H1 (cell line): ENCODE results near the gene AFTPH. TPM values are rescaled to one million over a fixed set of nuclear protein-coding genes. Genes with fewer than 3 reads are reported as not detected.

Experiments
- CTCF ChIA-PET: fragments of 300-600 bp; sonication (Branson Sonifier 250); formaldehyde crosslinking; loops from one replicate; lab custom pipeline; 2021; ENCODE audit not compliant: partially characterized antibody; lab: Charles Lee
- POLR2A ChIA-PET: fragments of 300-600 bp; sonication (Branson Sonifier 250); formaldehyde crosslinking; loops from one replicate; lab custom pipeline; 2021; ENCODE audit warnings: inconsistent platforms; ENCODE audit not compliant: partially characterized antibody; lab: Charles Lee
- DNase-seq, 2 experiments: peaks; one replicate each; pipeline versions ENCODE4 v3.0.0 to v3.0.0-alpha.2; 2010 to 2022; ENCODE audit warnings: low spot score in 2 of 2, low read depth in 1 of 2, mixed read lengths in 1 of 2
- FAIRE-seq: peaks from 2 replicates; lab custom pipeline; 2011; peaks lifted over from hg19 to GRCh38; lab: Jason Lieb, UNC
- H2AFZ ChIP-seq: 2 replicates; pipeline ENCODE4 v1.8.1; 2012; ENCODE audit warnings: low read length, inconsistent platforms
- H2AK5ac ChIP-seq: 2 replicates; pipeline ENCODE4 v1.6.1; 2013; ENCODE audit warnings: low read depth, low read length
- H2BK120ac ChIP-seq: replicated peaks from 2 replicates; pipeline ENCODE3; 2013; ENCODE audit warnings: low read depth, low read length, inconsistent platforms
- H2BK12ac ChIP-seq: 2 replicates; pipeline ENCODE4 v1.6.1; 2013; ENCODE audit warnings: low read depth, low read length
- H2BK15ac ChIP-seq: 2 replicates; pipeline ENCODE4 v1.6.1; 2013; ENCODE audit warnings: low read length
- H2BK20ac ChIP-seq: 2 replicates; pipeline ENCODE4 v1.6.1; 2013; ENCODE audit warnings: low read length
- H2BK5ac ChIP-seq: 2 replicates; pipeline ENCODE4 v1.6.1; 2013; ENCODE audit warnings: low read depth, low read length
- H3K14ac ChIP-seq: 2 replicates; pipeline ENCODE4 v1.6.1; 2013; ENCODE audit warnings: inconsistent platforms; ENCODE audit not compliant: insufficient read length
- H3K18ac ChIP-seq: 2 replicates; pipeline ENCODE4 v1.6.1; 2013; ENCODE audit warnings: low read length; ENCODE audit errors: extremely low read depth
- H3K23ac ChIP-seq: 2 replicates; pipeline ENCODE4 v1.6.1; 2013; ENCODE audit warnings: inconsistent platforms; ENCODE audit not compliant: insufficient read length
- H3K23me2 ChIP-seq: 2 replicates; pipeline ENCODE4 v1.6.1; 2013; ENCODE audit warnings: low read depth, low read length
- H3K27ac ChIP-seq: 2 replicates; pipeline ENCODE4 v1.6.1; 2011; ENCODE audit warnings: low read depth, low read length, inconsistent platforms
- H3K27me3 ChIP-seq, 4 experiments: replicated peaks in 1 of 4; 1 replicate in 1 of 4; 2 replicates in 3 of 4; pipeline versions ENCODE4 v1.6.1 to v1.8.1; 2011 to 2013; ENCODE audit warnings: low read length in 3 of 4, mild to moderate bottlenecking in 3 of 4, inconsistent platforms in 2 of 4, mixed read lengths in 2 of 4, moderate library complexity in 1 of 4; ENCODE audit not compliant: control insufficient read depth in 3 of 4, insufficient read depth in 3 of 4; ENCODE audit errors: extremely low read depth in 1 of 4
- H3K36me3 ChIP-seq, 4 experiments: 2 replicates each; pipeline versions ENCODE4 v1.6.1 to v1.8.1; 2011 to 2013; ENCODE audit warnings: mild to moderate bottlenecking in 4 of 4, low read length in 3 of 4, moderate library complexity in 2 of 4, control low read depth in 1 of 4, inconsistent platforms in 1 of 4; ENCODE audit not compliant: insufficient read depth in 4 of 4, control insufficient read depth in 2 of 4
- H3K4ac ChIP-seq: replicated peaks from 2 replicates; pipeline ENCODE3; 2013; ENCODE audit warnings: low read length, low read depth, mixed read lengths, inconsistent platforms; ENCODE audit not compliant: insufficient read length
- H3K4me1 ChIP-seq, 4 experiments: replicated peaks in 1 of 4; 1 replicate in 1 of 4; 2 replicates in 3 of 4; pipeline versions ENCODE4 v1.6.1 to v1.8.1; 2011 to 2013; ENCODE audit warnings: low read length in 3 of 4, inconsistent platforms in 2 of 4, mixed read lengths in 1 of 4; ENCODE audit not compliant: insufficient read depth in 4 of 4, control insufficient read depth in 3 of 4
- H3K4me2 ChIP-seq, 2 experiments: 2 replicates each; pipeline versions ENCODE4 v1.6.1 to v1.8.1; 2011 to 2013; ENCODE audit warnings: low read depth in 2 of 2, low read length in 2 of 2, control low read depth in 1 of 2, inconsistent platforms in 1 of 2, mild to moderate bottlenecking in 1 of 2; ENCODE audit not compliant: insufficient read depth in 1 of 2
- H3K4me3 ChIP-seq, 4 experiments: fragments of 200-600, 300-600 bp in 1 of 4; sonication (generic), shearing (Covaris generic), sonication (Bioruptor Twin) in 1 of 4; 2 replicates each; pipeline versions ENCODE4 v1.5.1 to v1.8.1; 2011 to 2016; ENCODE audit warnings: low read length in 4 of 4, low read depth in 3 of 4, control low read depth in 2 of 4, inconsistent platforms in 2 of 4, mild to moderate bottlenecking in 2 of 4, mixed read lengths in 1 of 4, moderate library complexity in 1 of 4; ENCODE audit not compliant: insufficient read depth in 2 of 4; ENCODE audit errors: extremely low read depth in 1 of 4
- H3K56ac ChIP-seq: replicated peaks from 2 replicates; pipeline ENCODE3; 2013; ENCODE audit warnings: low read depth, mild to moderate bottlenecking, mixed read lengths, low read length, inconsistent platforms; ENCODE audit not compliant: insufficient read length
- H3K79me1 ChIP-seq: 2 replicates; pipeline ENCODE4 v1.6.1; 2013; ENCODE audit warnings: low read depth, low read length, control low read depth
- H3K79me2 ChIP-seq, 2 experiments: 2 replicates each; pipeline versions ENCODE4 v1.6.1 to v1.8.1; 2012 to 2013; ENCODE audit warnings: low read length in 2 of 2, mild to moderate bottlenecking in 2 of 2, inconsistent platforms in 1 of 2; ENCODE audit not compliant: insufficient read depth in 2 of 2, control insufficient read depth in 1 of 2
- H3K9ac ChIP-seq, 4 experiments: replicated peaks in 1 of 4; 1 replicate in 1 of 4; 2 replicates in 3 of 4; pipeline versions ENCODE4 v1.6.1 to v1.8.1; 2011 to 2013; ENCODE audit warnings: low read depth in 3 of 4, low read length in 3 of 4, control low read depth in 2 of 4, mild to moderate bottlenecking in 2 of 4, moderate library complexity in 2 of 4, inconsistent platforms in 1 of 4; ENCODE audit errors: extremely low read depth in 1 of 4
- H3K9me3 ChIP-seq, 2 experiments: 2 replicates each; pipeline versions ENCODE4 v1.6.1 to v1.8.1; 2012 to 2013; ENCODE audit warnings: mild to moderate bottlenecking in 2 of 2, moderate library complexity in 2 of 2, control low read depth in 1 of 2, inconsistent platforms in 1 of 2, low read depth in 1 of 2, low read length in 1 of 2, mixed read lengths in 1 of 2; ENCODE audit not compliant: insufficient read depth in 2 of 2
- H4K20me1 ChIP-seq, 2 experiments: replicated peaks in 1 of 2; 2 replicates each; pipeline versions ENCODE3 to v1.8.1; 2011 to 2013; ENCODE audit warnings: inconsistent platforms in 2 of 2, low read length in 2 of 2, mild to moderate bottlenecking in 1 of 2; ENCODE audit not compliant: insufficient read depth in 2 of 2, control insufficient read depth in 1 of 2
- H4K5ac ChIP-seq: 2 replicates; pipeline ENCODE4 v1.6.1; 2013; ENCODE audit warnings: low read length, low read depth, mixed read lengths, inconsistent platforms; ENCODE audit not compliant: insufficient read length
- H4K8ac ChIP-seq: 2 replicates; pipeline ENCODE4 v1.8.0; 2013; ENCODE audit warnings: mild to moderate bottlenecking, moderate library complexity, low read length, inconsistent platforms; ENCODE audit not compliant: insufficient read depth; ENCODE audit errors: extremely low read depth
- H4K91ac ChIP-seq: replicated peaks from 2 replicates; pipeline ENCODE3; 2013; ENCODE audit warnings: low read length, mixed read lengths, inconsistent platforms; ENCODE audit not compliant: insufficient read length
- CBX5 ChIP-seq: fragments of 300-800, 300-1000 bp; sonication (generic); IDR thresholded peaks from 2 replicates; pipeline ENCODE4 v1.7.1; 2016; ENCODE audit warnings: antibody characterized with exemption, low read length, low read depth
- CHD2 ChIP-seq: IDR thresholded peaks from 2 replicates; pipeline ENCODE4 v1.6.1; 2012; ENCODE audit warnings: low read length, improper control_type of control experiment
- EP300 ChIP-seq, 2 experiments: IDR thresholded peaks; 1 replicate in 1 of 2; 2 replicates in 1 of 2; pipeline ENCODE4 v1.6.1; 2011 to 2012; ENCODE audit warnings: low read depth in 2 of 2, low read length in 2 of 2, mild to moderate bottlenecking in 2 of 2, borderline replicate concordance in 1 of 2, inconsistent platforms in 1 of 2, moderate library complexity in 1 of 2
- KDM5A ChIP-seq: fragments of 200-600 bp; IDR thresholded peaks from 2 replicates; pipeline ENCODE4 v1.7.1; 2012; ENCODE audit warnings: mild to moderate bottlenecking, low read length, inconsistent platforms, mixed read lengths
- NANOG ChIP-seq: IDR thresholded peaks from 2 replicates; pipeline ENCODE4 v1.6.1; 2011; ENCODE audit warnings: low read length, low read depth, mild to moderate bottlenecking, inconsistent platforms; ENCODE audit not compliant: insufficient read depth, poor library complexity, severe bottlenecking
- SAP30 ChIP-seq: fragments of 300-600 bp; sonication (generic); IDR thresholded peaks from 2 replicates; pipeline ENCODE4 v1.7.1; 2012; ENCODE audit warnings: low read length, moderate library complexity, mild to moderate bottlenecking, inconsistent platforms; ENCODE audit not compliant: insufficient read depth, insufficient replicate concordance
- whole genome bisulfite sequencing, 2 experiments: shearing (Covaris generic) in 1 of 2; methylation state at CpG; one replicate each; pipeline versions ENCODE4 v1.1.6 to v1.1.7; 2013 to 2015; ENCODE audit warnings: low lambda C conversion rate in 2 of 2, mixed read lengths in 2 of 2, inconsistent platforms in 1 of 2, low coverage in 1 of 2, missing lambda C conversion rate in 1 of 2; ENCODE audit not compliant: insufficient replicate concordance in 2 of 2, insufficient coverage in 1 of 2, insufficient read length in 1 of 2; ENCODE audit errors: extremely low coverage in 1 of 2, missing lambda C conversion rate in 1 of 2; 5-methylcytosine and 5-hydroxymethylcytosine counted together
- polyA plus RNA-seq, 7 experiments: library from polyadenylated mRNA; depleted of rRNA in 3 of 7; stranded (reverse) in 5 of 7; unstranded in 2 of 7; fragments of >200 nt in 5 of 7; fragments of 200-250 nt in 2 of 7; gene quantifications; 1 replicate in 5 of 7; 2 replicates in 1 of 7; 4 replicates in 1 of 7; pipeline versions ENCODE4 v1.2.1 to v1.2.3, GENCODE V29; 2011 to 2013; ENCODE audit warnings: missing spikeins in 2 of 7, mixed read lengths in 2 of 7
- total RNA-seq: library from RNA; stranded (reverse); fragmentation: NEBNext Ultra II Directional; extraction: Animal tissue kit (Norgen Biotek cat#: 25700); gene quantifications from 2 replicates; pipeline ENCODE4 v1.2.1, GENCODE V29; 2021
- TF ChIP-seq, protein P1 (sequence below): IDR thresholded peaks from 2 replicates; pipeline ENCODE4 v1.6.1; 2011; ENCODE audit warnings: low read length, improper control_type of control experiment
- TF ChIP-seq, protein P2 (sequence below): IDR thresholded peaks from 2 replicates; pipeline ENCODE4 v1.6.1; 2012; ENCODE audit warnings: inconsistent platforms
- TF ChIP-seq, protein P3 (sequence below): IDR thresholded peaks from 2 replicates; pipeline ENCODE4 v1.6.1; 2011; ENCODE audit warnings: low read depth, mild to moderate bottlenecking, low read length; ENCODE audit not compliant: insufficient read depth

Gene AFTPH
- total and polyA plus RNA-seq, 2 of the 8 experiments (the other 6 are each of a cell fraction or from before 2014, with no cell fraction given): 7.3 to 15.0 TPM

DNA sequence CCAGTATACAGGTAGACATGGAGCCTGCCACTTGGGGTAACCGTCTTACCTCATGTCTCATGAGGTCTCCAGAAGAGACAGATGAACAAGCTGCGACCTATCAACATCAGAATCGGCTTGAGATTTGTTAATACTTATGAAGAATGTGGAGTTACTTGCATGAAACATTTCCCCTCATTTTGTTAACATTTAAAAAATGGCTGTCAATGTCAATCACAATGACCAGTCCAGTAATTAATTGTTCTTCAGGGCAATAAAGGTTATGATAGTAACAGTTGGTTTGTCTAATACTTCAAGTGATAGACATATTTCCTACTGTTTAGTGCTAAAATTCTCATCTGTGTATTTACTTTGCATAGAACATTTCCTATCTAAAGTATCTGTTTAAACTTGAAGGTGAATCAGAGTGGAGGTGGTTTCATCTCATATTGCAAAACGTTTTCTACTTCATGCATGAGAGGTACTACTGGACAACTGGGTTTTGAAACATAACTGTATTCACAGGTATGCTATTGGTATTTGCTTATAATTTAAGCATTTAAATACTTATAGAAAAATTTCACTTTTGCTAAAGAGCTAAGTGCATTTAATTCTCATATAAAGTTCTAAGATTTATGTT is 114.5 kb downstream of the AFTPH start:
- CTCF ChIA-PET: interaction anchor here (1.0 to 27.4 kb wide), 2 partner anchors 17 to 250 kb away, joined by 3 to 389 read pairs; no protein-coding TSS in a partner anchor
- TF ChIP-seq, protein P1, sequence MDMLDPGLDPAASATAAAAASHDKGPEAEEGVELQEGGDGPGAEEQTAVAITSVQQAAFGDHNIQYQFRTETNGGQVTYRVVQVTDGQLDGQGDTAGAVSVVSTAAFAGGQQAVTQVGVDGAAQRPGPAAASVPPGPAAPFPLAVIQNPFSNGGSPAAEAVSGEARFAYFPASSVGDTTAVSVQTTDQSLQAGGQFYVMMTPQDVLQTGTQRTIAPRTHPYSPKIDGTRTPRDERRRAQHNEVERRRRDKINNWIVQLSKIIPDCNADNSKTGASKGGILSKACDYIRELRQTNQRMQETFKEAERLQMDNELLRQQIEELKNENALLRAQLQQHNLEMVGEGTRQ: no peak
- TF ChIP-seq SAP30 (no peak), NANOG (no peak), KDM5A (no peak), CBX5 (no peak), EP300 (IDR thresholded peaks at IDR 0.05; ENCODE audit: borderline replicate concordance in 1 of 2, low read depth in 2 of 2, low read length in 2 of 2) (no peak), CHD2 (no peak)
- TF ChIP-seq, protein P2, sequence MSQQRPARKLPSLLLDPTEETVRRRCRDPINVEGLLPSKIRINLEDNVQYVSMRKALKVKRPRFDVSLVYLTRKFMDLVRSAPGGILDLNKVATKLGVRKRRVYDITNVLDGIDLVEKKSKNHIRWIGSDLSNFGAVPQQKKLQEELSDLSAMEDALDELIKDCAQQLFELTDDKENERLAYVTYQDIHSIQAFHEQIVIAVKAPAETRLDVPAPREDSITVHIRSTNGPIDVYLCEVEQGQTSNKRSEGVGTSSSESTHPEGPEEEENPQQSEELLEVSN: no peak
- TF ChIP-seq, protein P3, sequence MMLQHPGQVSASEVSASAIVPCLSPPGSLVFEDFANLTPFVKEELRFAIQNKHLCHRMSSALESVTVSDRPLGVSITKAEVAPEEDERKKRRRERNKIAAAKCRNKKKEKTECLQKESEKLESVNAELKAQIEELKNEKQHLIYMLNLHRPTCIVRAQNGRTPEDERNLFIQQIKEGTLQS: no peak

More for the DNA sequence above, 114.5 kb downstream of the AFTPH start:
- no peak overlapping the region for H4K8ac ChIP-seq
- no peak overlapping the region for H3K27ac ChIP-seq
- no peaks in the 10 kb centered on the region for H3K23me2 ChIP-seq
- FAIRE-seq (no peak), DNase-seq (no peak)
- H2BK12ac ChIP-seq: no peak overlapping the region
- peaks cover 0 to 3% of the 10 kb centered on the region in 2 experiments; a peak in 1 of 4 replicates for H3K79me2 ChIP-seq
- H3K4me2 ChIP-seq: no peak overlapping the region
- no peak overlapping the region for H3K4ac ChIP-seq
- H4K91ac ChIP-seq: no peak overlapping the region
- peaks cover 0 to 13% (median 0%) of the 10 kb centered on the region in 4 experiments; a peak in 3 of 8 replicates for H3K36me3 ChIP-seq
- no peak overlapping the region for H2BK120ac ChIP-seq
- WGBS, 2 experiments: 88% methylated on average over 4 of the region's 4 CpGs; no CpG with 5 or more reads in 1 of the 2 experiments
- no peak overlapping the region for H3K4me3 ChIP-seq
- H2BK5ac ChIP-seq: no peak overlapping the region
- no peak overlapping the region for H3K9ac ChIP-seq
- no peaks in the 10 kb centered on the region for H3K9me3 ChIP-seq
- H3K14ac ChIP-seq: no peak overlapping the region
- POLR2A ChIA-PET: no interaction called here
- no peak overlapping the region for H3K56ac ChIP-seq
- H2BK15ac ChIP-seq: no peak overlapping the region
- H3K23ac ChIP-seq: no peak overlapping the region
- peaks cover 9% of the 10 kb centered on the region for H3K79me1 ChIP-seq
- no peak overlapping the region for H2AK5ac ChIP-seq
- no peak overlapping the region for H3K18ac ChIP-seq
- H4K20me1 ChIP-seq: peaks cover 6 to 10% of the 10 kb centered on the region in 2 experiments
- H4K5ac ChIP-seq: no peak overlapping the region
- no peak overlapping the region for H2AFZ ChIP-seq
- no peak overlapping the region for H2BK20ac ChIP-seq
- H3K27me3 ChIP-seq: peaks cover 4 to 19% (median 11%) of the 10 kb centered on the region in 4 experiments; a peak in 6 of 7 replicates
- peaks cover 2 to 24% (median 12%) of the 10 kb centered on the region in 4 experiments; a peak in 5 of 7 replicates for H3K4me1 ChIP-seq
